ENCODE results near the gene ZNF625.

DNA sequence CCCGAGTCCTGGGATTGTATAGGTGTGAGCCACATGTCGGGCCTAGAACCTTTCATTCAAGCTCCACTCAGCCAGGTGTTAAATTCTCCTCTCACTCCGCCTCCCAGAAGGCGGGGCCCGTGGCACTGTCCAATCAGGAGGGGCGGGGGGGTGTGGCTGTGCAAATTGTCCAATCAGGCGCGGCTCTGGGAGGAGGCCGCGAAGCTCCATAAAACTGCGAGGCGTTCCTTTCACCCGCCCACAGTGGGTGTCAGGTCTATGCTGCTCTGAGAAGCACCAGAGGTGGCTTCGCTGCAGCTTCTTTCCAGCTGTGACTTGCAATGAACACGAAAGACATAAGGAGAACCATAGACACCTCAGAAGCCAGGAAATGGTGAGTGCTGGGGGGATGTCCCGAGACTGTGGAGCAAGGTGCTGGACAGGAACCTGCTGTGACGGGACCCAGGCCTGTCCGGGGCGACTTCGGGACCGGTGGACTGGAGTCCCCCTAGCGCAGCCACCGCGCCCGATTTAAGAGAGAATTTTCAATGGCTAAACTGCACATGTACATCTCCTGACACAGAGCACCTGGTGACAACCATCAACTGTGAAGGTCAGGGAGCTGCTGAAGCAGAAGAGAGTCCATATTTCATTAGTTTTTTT lies 3.4 kb upstream of the ZNF625 start:
- TF ChIP-seq CTCF (IDR thresholded peaks at IDR 0.05) (no peak), EP300 (IDR thresholded peaks at IDR 0.05) (no peak), POLR2A (IDR thresholded peaks at IDR 0.05) (no peak)
